Fibroblast of skin of right quadriceps (primary cell): Measurements from ENCODE around the gene PCP4.
A peak's percentile ranks its signal among the peaks of the same experiment; 100 is the strongest.
"Not testable (repeated sequence)": the region's sequence is repeated elsewhere in the genome, so short reads cannot be mapped to it uniquely, and the experiment has no call there.

Source experiments
- DNase-seq: peaks from one replicate; pipeline ENCODE4 v3.0.0-alpha.2; 2013

Gene PCP4

GRCh38 chr21:39866093-39866492 is 1.1 kb upstream of the PCP4 start:
- DNase-seq = no peak

DNA sequence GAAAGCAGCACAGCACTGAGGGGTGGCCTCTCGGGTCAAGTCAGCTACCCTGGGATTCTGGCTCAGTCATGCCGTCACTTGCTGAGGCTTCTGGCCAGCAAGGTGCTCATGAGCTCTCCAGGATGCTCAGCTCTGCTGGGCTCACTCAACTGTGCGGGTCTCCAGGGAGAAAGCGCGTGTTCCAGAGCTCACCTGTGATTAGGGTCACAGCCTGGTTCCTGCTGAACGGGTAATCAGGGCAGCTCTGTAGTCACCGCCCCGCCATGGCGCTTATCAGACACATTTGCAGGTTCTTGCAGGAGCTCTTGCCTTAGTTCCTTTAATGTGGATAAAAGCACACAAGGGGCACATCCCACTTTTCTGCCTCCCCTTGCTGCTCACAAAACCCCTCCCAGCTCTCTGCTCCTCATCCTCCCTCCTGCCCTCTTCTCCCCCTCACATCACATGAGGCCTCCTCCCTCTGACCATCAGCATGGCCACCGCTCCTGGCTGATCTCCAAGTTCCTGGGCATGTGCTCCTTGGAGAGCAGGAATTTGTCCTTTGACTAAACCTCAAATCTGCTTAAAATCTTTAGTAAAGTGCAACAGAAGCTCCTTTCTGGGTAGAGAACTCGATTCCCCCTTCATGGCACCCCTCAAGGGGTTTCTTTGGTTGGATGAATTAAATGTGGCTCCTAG is 2.0 kb downstream of the PCP4 start:
- no peak for DNase-seq

- DNase-seq = no peak
These were observed 6.4 kb downstream of the PCP4 start for GRCh38 chr21:39873687-39874086.

GRCh38 chr21:39874206-39874605 is 7.0 kb downstream of the PCP4 start:
- DNase-seq = peak; percentile 54

GRCh38 chr21:39874759-39875158 is 7.5 kb downstream of the PCP4 start:
- DNase-seq = no peak

DNA sequence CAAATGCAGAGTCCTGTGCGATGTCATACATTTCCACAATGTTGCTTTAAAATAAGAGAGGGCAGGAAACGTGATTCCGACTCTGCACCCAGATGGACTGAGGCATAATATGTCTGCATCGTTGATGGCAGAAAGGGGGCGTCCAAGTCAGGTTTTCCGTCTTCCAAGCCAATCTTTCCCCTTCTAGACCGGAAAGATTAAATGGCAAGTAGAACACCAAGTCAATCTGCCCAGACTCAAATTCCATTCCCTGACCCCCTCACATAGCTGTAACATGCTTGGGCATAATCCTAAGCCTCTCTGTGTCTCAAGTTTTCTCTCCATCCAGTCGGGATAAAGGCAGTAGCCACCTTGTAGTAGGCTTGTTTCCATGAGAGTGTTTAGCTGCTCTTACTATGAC is 14.4 kb downstream of the PCP4 start:
- DNase-seq = no peak

DNA sequence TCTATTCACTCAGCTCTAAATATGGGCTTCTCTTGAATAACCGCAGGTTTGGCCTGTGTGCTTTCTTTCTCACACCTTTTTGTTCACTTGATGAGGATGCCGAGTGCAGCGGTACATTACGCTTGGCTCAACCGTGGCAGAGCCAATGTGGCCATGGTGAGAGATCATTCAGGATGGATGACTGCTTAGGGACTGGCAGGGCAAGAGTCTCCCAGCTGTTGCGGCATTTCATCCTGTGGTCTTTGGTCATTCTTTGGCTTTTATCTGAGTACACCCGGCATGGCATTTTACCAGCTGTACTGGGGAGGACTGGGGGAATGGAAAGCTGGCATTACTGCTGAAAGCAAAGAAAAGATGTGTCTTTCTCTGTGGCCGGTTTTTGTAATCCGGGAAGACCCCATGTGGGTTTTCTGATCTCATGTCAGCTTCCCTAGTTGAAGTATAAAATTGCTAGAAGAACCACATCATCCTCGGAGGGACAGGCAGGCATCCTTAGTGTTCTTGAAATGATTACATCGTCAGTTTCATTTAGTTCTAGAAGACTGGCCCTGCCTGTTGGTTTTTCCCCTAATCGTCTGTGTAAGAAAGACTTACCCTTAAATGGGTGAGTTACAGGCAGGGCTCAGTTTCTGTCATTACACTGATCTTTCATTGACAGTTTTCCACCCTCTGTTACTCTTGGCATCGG is 15.1 kb downstream of the PCP4 start:
- no peak for DNase-seq

GRCh38 chr21:39882839-39883195 is 15.6 kb downstream of the PCP4 start:
- no peak for DNase-seq

DNA sequence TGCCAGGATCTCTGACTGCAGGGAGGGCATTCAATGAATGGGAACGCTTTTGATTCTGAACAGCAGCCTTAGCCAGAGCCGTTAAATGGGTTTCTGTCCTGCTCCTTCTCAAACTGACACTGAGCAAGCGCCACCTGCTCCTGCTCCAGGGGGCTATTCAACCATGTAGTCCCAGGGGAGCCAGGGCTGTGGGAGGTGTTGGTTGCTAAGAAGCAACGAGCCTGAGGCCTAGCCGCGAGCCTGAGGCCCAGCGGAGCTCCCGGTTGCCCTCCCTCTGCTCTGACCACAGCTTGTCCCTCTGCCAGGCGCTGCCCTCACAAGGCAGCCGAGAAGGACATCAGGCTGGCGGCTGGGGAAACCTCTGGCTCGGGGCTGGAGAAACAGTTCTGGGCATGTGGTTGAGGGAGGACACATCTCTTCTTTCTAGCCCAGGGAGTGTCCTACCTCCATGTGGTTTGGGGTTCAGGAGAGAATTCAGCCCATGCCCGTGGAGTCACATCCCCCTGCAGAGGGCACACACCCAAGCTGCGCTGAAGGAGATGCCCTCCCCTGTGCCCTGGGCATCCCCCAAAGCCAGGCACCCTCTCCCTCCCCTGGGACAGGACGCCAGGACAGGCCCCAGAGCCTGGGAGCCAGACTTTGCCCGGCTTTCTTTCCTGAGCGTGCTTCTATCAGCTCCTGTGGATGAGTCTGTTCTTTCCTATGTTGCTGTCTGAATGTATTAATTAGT is 18.0 kb downstream of the PCP4 start:
- DNase-seq = no peak

- DNase-seq = no peak
These were observed 21.6 kb downstream of the PCP4 start for GRCh38 chr21:39888848-39889247.

- DNase-seq = no peak
These were observed 23.9 kb downstream of the PCP4 start for GRCh38 chr21:39891111-39891510.

- not testable (repeated sequence) for DNase-seq
These were observed 24.6 kb downstream of the PCP4 start for GRCh38 chr21:39891863-39892262.

GRCh38 chr21:39900491-39900890 is 33.3 kb downstream of the PCP4 start:
- no peak for DNase-seq

DNA sequence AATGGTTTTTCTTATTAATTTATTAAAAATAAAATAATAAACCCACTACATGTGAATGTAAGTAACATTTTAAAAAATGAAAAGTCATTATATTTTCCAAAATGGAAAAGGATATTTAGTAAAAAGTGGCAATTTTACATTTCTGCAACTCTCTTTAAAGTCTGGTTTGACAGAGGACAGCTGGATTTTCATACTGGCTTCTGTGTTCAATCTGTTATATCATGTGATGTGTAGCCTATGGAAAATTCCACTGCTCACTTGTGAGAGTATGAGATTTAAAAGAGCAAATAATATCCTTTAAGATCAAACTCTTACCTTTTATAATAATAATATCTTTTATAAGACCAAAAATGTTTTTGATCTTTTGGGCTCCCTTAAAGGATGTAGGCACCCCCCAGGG is 33.7 kb downstream of the PCP4 start:
- no peak for DNase-seq

- no peak for DNase-seq
These were observed 35.7 kb downstream of the PCP4 start for GRCh38 chr21:39902986-39903385.

- no peak for DNase-seq
These were observed 37.2 kb downstream of the PCP4 start for GRCh38 chr21:39904457-39904856.

DNA sequence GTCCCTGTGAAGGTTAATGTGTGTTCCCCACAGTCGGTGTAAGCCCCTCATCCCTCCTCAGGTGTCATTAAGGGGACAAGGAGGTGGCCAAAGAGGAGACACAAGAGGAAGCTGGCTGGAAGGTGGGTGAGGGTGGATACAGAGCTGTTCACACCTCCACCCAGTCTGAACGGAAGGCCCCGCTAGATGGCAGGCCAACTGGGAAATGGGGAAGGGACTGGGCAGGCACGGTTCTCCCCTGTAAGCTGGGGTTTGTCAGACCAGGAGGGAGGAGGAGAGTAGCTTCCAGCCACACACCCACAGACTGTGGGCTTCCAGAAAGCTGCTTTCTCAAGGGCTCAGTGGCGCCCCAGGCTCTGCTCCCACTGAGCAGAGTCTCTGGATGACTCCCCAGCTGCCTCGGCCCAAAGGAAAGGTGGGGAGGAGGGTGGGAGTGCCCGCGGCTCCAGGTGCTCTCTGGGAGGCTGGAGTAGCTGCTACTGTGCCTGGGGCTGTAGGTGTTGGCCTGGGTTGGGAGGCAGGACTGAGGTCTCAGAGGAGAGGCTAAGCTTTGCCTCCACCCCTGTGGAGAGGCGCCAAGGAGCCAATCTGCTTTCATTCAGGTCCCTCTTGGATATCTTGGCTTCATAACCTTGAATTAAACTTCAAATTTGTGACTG is 41.2 kb downstream of the PCP4 start:
- DNase-seq = no peak

- no peak for DNase-seq
These were observed 44.3 kb downstream of the PCP4 start for GRCh38 chr21:39911286-39912199.

GRCh38 chr21:39913706-39914305 is 46.6 kb downstream of the PCP4 start:
- DNase-seq = no peak

GRCh38 chr21:39915881-39916280 is 48.6 kb downstream of the PCP4 start:
- DNase-seq = peak; percentile 38

DNA sequence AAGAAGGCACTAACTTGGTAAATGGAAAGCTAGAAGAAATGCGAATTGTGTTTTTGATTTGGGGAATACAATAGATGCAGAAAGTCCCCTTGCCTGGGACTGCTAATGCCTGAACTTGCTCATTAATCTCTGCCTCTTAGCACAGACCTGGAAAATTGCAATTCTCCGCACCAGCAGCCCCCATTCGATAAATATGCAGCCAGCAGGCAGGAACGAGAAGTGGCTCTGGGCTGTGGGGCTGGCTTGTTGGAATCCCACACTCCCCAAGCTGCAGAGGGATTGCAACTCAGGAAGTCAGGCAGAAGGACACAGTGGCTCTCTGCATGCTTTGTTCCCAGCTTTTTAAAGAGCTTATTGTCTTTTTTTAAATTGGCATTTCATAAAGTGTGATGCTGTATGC is 51.3 kb downstream of the PCP4 start:
- no peak for DNase-seq

- DNase-seq = no peak
These were observed 56.2 kb downstream of the PCP4 start for GRCh38 chr21:39923476-39923875.
